Lung (tissue), 12 donors: Measurements from ENCODE around the gene TSPAN17. TPM values are rescaled to one million over a fixed set of nuclear protein-coding genes. Genes with fewer than 3 reads are reported as not detected.
A peak's percentile ranks its signal among the peaks of the same experiment; 100 is the strongest.

Experiments
- ATAC-seq: fragments of 200-7000 bp; cut with Tn5 transposase; one replicate; pipeline ENCODE4 v1.9.1; 2020; ENCODE audit warnings: moderate number of reproducible peaks; ENCODE audit not compliant: insufficient read depth, low FRiP score
- DNase-seq, 3 donors: peaks; one replicate each; pipeline ENCODE4 v3.0.0-alpha.2; 2013 to 2017
- H3K27ac ChIP-seq, 2 donors: one replicate each; pipeline ENCODE4 v1.5.1; 2013; ENCODE audit warnings: mild to moderate bottlenecking in 2 of 2, moderate library complexity in 2 of 2, control low read depth in 1 of 2, inconsistent platforms in 1 of 2, low read depth in 1 of 2, low read length in 1 of 2
- H3K27me3 ChIP-seq, 3 donors: one replicate each; pipeline ENCODE4 v1.5.1; 2013; ENCODE audit warnings: low read length in 2 of 3; ENCODE audit not compliant: control insufficient read depth in 3 of 3, insufficient read depth in 3 of 3
- H3K36me3 ChIP-seq, 4 donors: one replicate each; pipeline ENCODE4 v1.5.1; 2013; ENCODE audit warnings: low read length in 4 of 4, mild to moderate bottlenecking in 1 of 4, moderate library complexity in 1 of 4; ENCODE audit not compliant: control insufficient read depth in 4 of 4, insufficient read depth in 4 of 4
- H3K4me1 ChIP-seq, 5 donors: one replicate each; pipeline ENCODE4 v1.5.1; 2013; ENCODE audit warnings: low read length in 5 of 5, mild to moderate bottlenecking in 2 of 5, moderate library complexity in 1 of 5; ENCODE audit not compliant: control insufficient read depth in 5 of 5, insufficient read depth in 5 of 5
- H3K4me3 ChIP-seq: one replicate; pipeline ENCODE4 v1.5.1; 2013; ENCODE audit warnings: mild to moderate bottlenecking, control low read depth, moderate library complexity
- H3K9ac ChIP-seq, 2 donors: one replicate each; pipeline ENCODE4 v1.5.1; 2013; ENCODE audit warnings: low read length in 2 of 2, control low read depth in 1 of 2; ENCODE audit not compliant: insufficient read depth in 1 of 2
- H3K9me3 ChIP-seq, 4 donors: one replicate each; pipeline ENCODE4 v1.5.1; 2013; ENCODE audit warnings: low read length in 3 of 4, mild to moderate bottlenecking in 1 of 4, moderate library complexity in 1 of 4; ENCODE audit not compliant: control insufficient read depth in 4 of 4, insufficient read depth in 3 of 4
- whole genome bisulfite sequencing, 2 donors: extraction: QIAGEN DNeasy Blood & Tissue Kit; methylation state at CpG; one replicate each; pipeline ENCODE4 v1.1.7; 2013; 5-methylcytosine and 5-hydroxymethylcytosine counted together
- polyA plus RNA-seq, 2 donors: library from polyadenylated mRNA; stranded (reverse); fragments of 200-250 nt; gene quantifications; one replicate each; pipeline ENCODE4 v1.2.1, GENCODE V29; 2013
- total RNA-seq, 2 donors: library from RNA; depleted of rRNA in 1 of 2; stranded (reverse); fragments of >200 nt in 1 of 2; gene quantifications; one replicate each; pipeline ENCODE4 v1.2.1, GENCODE V29; 2014 to 2021
- TF ChIP-seq, protein P1 (sequence below): IDR thresholded peaks from 2 replicates; pipeline ENCODE4 v1.5.1; 2012; ENCODE audit warnings: mild to moderate bottlenecking; ENCODE audit errors: control extremely low read depth, extremely low read depth
- donor health status: control.
- donor health status: control.
- donor health status: Bipolar disorder and iron deficiency.
- donor health status: healthy.
- donor health status: DM: yes; HTN: yes; CAD: no.

Gene TSPAN17
- total and polyA plus RNA-seq, 4 donors, result 14.8 to 37.4 (median 27.8) TPM

- WGBS, 2 donors, result 93 to 94% methylated on average over 22 of the region's 22 CpGs
- no peak overlapping the region for H3K4me3 ChIP-seq
- H3K27ac ChIP-seq, result no peak overlapping the region
- H3K36me3 ChIP-seq, result no peaks in the 10 kb centered on the region
- ATAC-seq (no peak), DNase-seq (no peak)
- no peaks in the 10 kb centered on the region for H3K9me3 ChIP-seq
- TF ChIP-seq, protein P1, sequence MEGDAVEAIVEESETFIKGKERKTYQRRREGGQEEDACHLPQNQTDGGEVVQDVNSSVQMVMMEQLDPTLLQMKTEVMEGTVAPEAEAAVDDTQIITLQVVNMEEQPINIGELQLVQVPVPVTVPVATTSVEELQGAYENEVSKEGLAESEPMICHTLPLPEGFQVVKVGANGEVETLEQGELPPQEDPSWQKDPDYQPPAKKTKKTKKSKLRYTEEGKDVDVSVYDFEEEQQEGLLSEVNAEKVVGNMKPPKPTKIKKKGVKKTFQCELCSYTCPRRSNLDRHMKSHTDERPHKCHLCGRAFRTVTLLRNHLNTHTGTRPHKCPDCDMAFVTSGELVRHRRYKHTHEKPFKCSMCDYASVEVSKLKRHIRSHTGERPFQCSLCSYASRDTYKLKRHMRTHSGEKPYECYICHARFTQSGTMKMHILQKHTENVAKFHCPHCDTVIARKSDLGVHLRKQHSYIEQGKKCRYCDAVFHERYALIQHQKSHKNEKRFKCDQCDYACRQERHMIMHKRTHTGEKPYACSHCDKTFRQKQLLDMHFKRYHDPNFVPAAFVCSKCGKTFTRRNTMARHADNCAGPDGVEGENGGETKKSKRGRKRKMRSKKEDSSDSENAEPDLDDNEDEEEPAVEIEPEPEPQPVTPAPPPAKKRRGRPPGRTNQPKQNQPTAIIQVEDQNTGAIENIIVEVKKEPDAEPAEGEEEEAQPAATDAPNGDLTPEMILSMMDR, result no peak
- H3K27me3 ChIP-seq, result no peaks in the 10 kb centered on the region
- peaks cover 0 to 14% (median 4%) of the 10 kb centered on the region in 5 donors for H3K4me1 ChIP-seq
- H3K9ac ChIP-seq, result no peak overlapping the region
These were observed 2.2 kb upstream of the TSPAN17 start for GRCh38 chr5:176644878-176645670.

DNA sequence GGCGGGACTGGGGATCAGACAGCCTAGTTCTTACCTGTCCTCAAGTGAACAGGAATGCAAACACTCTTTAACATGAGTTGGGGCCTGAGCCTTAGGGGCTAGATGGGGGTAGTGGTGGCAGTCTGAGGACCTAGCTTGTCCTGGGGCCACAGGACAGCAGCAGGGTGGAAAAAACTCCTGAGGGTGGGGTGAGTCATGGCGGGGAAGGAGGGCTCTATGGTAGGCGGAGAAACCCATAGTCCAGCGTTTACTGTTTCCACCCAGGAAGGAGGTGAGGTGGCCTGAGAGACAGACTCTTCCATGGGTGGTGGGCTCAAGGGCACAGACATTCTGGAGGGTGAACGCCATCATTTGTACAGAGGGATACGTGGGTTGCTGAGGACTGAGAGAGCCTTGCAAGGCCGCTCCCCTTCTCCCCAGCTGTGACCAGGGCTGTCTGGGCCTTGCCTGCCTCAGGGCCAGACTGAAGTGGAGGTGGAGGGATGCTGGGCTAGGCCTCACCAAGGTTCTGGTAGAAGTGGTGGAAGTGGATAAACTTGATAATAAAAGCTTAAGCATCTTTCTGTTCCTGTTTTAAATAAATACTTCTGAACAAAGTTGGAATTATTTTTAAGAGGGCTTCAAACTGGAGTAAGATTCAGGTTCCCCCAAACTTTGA lies 1.1 kb upstream of the TSPAN17 start:
- Histone ChIP-seq H3K27ac (peak overlapping the region in 1 of 2 donors; percentile 39), H3K4me3 (no peak overlapping the region), H3K36me3 (no peaks in the 10 kb centered on the region), H3K9me3 (no peaks in the 10 kb centered on the region), H3K27me3 (no peaks in the 10 kb centered on the region), H3K4me1 (peaks cover 0 to 14% (median 4%) of the 10 kb centered on the region in 5 donors), H3K9ac (no peak overlapping the region)
- TF ChIP-seq, protein P1, result no peak
- ATAC-seq, result no peak
- no peak for DNase-seq
- WGBS, 2 donors, result 92 to 94% methylated on average over 7 of the region's 7 CpGs

GRCh38 chr5:176646707-176647029 lies 616 bp upstream of the TSPAN17 start:
- Histone ChIP-seq H3K9me3 (no peaks in the 10 kb centered on the region), H3K27me3 (no peaks in the 10 kb centered on the region), H3K4me3 (peak overlapping the region; percentile 36), H3K9ac (peak overlapping the region in 1 of 2 donors; percentile 68), H3K27ac (peak overlapping the region; percentile 39 to 52), H3K36me3 (no peaks in the 10 kb centered on the region), H3K4me1 (peaks cover 0 to 14% (median 4%) of the 10 kb centered on the region in 5 donors)
- no peak for DNase-seq
- ATAC-seq, result peak; percentile 0
- TF ChIP-seq, protein P1, result no peak
- 20 to 21% methylated on average over 11 of the region's 11 CpGs for WGBS, 2 donors
